SKM-1 (cell line): ENCODE data around the gene SYT7.

ENCODE experiments used
- DNase-seq: peaks from one replicate; lab custom pipeline; 2025; ENCODE audit not compliant: unreplicated experiment; lab: John Stamatoyannopoulos, UW

SYT7 gene

DNA sequence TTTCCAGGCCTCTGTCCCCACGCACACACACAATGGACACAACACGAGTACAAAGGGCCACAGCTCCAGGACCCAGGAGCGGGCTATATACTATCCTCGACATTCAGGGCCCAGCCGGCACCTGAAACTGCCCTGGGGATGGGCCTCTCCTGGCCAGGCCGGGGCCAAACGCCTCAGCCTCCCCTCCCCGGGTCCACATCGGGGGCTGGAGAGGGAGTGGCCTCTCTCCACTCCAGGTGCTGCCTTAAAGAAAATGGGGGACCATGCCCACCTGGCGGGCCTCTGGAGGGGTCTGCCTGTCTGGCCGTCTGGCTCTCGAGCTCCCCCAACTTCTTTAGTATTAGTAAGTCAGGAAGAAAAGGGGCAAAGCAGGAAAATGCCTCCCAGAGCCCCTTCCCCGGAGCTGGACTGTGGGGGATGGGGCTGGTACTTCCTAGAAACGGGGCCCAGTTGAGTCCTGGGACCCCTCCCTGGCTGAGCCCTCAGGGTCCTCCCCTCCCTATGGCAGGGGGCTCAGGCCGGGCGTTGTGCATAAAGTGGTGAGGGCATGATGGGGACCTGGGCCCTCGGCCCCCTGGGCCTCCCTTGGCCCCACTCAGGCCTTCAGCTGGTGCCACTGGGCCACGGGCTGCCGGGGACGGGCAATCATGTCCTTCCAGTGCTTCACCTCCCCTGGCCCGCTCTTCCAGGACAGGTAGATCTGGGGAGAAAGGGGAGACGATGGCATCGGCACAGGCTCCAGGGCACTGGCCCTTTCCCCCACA is 62.7 kb downstream of the SYT7 start:
- DNase-seq: no peak

DNA sequence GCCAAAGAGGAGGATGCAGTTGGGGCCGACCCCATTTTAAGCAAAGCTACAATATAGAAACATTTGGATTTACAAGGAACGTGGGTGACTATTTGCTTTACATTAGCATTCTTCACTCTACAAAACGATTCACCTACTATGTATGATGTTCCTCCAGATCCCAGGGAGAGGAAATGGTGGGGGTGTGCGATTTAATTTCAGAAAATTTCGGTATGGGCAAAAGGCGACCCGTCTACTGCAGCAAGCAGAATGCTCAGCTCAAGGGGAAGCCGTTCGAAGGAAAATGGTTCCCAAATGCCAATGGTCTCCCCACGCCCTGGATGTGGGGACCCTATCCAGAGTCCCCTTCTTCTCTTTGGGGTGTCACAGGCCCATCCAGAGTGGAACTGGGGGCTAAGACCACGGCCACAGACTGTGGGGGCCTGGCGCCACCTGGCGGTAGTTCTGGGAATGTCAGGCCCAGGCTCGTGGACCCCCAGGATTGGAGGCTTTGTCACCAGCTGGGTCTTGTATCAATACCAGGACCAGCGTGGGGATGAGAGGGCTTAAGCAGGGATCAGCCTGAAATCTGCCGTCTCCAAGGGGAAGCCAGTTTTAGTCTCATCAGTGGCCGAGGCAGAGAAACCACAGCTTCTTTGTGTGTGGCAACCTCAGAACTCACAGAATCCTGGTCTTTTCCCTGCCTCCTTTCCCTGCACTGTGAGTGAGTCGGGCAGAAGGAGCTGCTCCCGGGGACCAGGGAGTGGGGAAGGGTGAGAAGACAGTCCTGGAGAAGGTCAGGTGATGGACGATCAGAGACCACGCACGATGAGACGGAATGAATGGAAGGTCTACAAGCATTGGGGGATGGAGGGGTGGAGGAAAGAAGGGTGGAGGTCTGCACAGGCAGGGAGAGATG is 64.0 kb downstream of the SYT7 start:
- DNase-seq: no peak

DNA sequence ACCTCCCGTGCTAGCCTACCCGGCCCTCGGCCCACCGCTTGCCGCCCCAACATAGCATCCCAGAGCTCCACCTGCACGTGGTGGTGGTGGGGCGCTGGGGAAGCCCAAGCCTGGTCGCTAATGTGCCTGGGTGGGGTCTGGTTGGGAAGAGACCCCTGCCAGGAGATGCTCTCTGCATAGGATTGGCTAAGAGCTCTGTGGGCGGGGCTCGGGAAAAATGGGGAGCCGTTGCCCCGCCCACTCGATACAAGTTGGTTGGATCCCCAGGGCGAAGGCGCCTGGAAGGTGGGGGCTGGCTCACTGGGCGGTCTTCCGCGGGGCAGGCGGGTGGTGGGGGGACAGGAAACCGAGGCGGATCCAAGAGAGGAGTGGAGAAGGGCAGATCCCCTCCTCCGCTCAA is 64.7 kb downstream of the SYT7 start:
- no peak for DNase-seq

DNA sequence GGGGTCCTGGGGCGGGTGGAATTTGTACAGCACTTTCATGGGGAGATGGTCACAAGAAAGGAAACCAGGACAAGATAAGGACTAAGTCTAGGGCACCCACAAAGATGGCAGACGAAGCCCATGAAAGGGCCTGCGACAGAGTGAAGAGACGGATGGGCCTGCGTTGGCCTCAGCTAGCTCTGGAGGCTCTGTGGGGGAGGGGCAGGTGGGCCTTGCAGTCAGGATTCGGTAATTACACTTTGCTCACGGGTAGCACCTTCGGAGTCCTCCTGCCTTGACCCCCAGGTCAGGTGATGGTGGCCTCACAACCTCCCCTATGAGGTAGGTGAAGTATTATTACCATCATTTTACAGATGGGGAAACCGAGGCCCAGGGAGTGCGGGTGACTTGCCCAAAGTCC is 65.2 kb downstream of the SYT7 start:
- no peak for DNase-seq

DNA sequence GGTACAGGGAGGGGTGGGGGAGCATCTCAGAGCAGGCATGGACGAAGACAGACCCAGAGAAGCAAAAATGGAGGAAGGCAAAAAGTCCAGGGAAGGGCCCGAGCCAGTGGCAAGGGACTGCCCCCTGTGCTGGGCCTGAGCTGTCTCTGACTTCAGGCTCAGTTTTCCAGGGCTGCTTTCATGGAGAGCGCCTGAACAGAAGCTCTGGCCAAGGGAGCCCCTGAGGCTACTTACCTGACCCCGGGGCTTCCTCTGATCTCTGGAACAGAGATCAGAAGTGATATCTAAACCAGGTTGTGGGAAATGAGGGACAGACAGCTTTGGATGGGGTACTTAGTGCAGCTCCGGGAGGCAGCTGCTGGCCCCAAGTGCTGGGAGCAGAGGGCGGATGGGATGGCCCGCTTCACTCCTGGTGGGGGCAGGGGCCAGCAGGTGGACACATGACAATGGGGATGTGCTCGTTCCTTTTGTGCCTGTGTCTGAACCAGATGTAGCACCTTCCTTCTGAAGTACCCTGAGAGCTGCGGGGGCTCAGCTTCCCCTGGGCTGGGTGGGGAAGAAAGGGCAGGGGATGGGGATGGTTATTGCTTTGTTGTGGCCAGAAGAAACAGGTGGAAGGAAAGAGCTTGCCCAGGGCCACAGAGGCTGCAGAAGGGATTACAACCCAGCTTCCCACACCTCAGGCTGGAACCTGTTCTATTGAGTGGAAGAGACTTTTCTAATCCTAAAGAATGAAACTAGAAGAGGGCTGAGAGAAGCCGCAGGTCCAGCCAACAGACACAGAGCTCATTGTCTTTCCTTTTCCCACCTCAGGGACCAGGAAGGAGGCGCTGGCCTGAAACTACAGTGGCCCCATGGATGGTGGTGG is 66.6 kb downstream of the SYT7 start:
- DNase-seq: no peak

DNA sequence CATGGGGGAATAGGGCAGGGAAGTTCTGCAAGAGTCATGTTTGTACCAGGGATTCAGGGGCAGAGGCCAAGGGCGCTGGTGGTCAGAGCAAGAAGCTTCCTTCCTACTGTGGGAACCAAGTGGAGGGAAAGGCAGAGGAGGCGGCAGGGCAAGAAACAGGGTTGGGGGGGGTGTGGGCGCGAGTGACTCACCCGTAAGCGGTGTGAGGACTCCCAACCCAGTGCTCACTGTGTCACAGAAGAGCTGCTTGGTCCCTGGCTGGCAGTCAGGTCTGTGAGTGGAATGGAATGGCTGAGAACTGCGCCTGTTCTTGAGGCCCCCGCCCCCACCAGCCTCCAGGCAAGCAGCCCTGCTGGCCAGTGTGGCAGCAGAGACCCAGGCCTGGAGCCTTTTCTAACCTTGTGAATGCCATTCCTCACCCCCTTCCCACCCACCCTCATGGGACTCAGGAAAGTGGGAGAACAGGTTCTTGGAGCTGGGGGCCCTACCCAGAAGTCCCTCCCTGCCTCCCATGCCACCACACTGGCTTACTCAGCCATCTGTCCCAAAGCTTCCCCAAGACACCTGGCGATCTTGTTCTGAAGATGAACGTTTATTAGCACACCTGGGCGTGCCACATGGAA is 67.6 kb downstream of the SYT7 start:
- no peak for DNase-seq

DNA sequence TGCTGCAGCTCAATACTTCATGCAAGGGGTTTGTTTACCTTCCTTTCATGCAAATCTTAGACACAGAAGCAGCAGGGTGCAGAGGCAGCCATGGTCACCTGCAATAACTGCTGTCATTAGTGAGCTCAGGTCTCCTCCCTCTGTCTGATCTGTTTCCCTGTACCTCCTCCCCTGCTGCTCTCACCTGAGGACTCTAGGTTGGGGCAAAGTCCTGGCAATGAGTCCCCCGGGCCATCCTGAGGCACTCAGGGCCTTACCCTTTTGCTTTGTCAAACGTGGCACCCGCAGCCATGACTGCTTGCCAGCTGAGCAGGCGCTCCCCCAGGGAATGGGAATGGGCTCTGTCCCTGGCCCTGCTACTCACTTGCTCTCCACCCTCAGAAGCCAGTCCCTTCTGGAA is 68.4 kb downstream of the SYT7 start:
- no peak for DNase-seq

DNA sequence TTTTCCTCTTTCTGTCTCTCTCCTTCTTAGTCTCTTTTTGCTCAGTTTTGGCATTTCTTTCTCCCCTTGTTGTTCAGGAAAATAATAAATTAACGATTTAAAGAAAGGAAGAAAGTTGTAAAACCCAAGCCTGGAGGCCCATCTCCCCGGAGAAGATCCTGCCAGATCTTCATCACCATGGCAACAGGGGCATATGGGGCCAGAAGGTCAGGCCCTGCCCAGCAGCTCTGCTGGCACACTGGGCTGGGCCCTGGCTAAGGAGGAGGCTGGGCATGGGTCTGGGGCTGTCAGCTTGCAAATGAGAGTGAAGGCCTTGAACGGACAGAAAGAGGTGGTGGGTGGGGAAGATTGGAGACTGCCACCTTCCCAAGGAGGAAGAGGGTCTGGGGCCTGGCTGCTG is 69.5 kb downstream of the SYT7 start:
- no peak for DNase-seq

DNA sequence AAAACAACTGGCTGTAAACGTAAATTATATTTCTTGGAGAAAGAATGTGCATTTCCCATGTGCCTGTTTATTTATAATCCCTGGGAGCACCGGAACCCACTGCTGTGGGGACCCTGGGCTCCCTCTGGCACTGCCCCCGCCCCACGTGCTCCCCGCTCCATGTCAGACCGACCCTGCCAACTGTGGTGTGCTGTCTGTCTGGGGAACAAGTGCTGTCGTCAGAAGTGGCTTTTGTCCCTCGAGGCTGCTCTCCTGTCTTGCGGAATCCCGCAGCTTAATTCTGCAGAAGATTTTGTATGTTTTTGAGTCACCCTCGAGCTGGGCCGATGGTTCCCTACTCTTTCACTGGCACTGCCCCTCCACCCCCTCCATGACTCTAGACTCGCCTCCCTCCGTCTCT is 69.9 kb downstream of the SYT7 start:
- DNase-seq: no peak

DNA sequence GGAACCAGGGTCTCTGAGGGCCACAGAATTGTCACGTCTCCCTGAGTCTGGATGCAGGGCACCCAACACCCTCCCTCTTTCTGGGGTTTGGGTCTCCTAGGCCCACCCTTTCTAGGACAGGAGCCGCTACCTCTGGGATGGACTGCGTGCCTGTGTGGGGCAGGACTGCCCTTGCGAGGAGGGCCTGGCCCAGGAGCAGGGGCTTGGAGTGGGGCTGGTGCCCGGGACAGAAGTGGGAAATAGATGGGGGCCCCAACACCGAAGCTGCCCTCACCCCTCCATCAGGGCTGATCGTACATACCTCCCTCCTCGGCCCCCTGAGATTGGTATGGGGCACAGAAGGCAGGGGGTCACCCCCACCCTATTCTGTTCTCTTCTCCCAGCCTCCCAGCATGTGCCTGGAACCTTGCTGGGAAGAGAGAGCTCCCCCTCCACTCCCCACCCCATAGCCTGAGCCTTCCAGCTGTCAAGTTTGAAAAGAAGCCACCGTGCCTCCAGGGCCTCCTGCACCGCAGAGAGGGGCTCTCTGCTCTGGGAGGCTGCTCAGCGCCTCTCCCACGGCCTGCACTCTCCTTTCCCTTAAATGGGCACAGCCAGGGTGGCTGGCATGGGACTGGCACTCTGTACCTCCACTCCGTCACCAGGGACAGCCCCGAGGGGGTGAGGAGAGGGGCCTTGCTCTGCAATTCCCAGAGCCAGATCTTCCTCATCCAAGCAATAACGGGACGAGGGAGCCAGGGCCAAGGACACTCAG is 70.5 kb downstream of the SYT7 start:
- no peak for DNase-seq

DNA sequence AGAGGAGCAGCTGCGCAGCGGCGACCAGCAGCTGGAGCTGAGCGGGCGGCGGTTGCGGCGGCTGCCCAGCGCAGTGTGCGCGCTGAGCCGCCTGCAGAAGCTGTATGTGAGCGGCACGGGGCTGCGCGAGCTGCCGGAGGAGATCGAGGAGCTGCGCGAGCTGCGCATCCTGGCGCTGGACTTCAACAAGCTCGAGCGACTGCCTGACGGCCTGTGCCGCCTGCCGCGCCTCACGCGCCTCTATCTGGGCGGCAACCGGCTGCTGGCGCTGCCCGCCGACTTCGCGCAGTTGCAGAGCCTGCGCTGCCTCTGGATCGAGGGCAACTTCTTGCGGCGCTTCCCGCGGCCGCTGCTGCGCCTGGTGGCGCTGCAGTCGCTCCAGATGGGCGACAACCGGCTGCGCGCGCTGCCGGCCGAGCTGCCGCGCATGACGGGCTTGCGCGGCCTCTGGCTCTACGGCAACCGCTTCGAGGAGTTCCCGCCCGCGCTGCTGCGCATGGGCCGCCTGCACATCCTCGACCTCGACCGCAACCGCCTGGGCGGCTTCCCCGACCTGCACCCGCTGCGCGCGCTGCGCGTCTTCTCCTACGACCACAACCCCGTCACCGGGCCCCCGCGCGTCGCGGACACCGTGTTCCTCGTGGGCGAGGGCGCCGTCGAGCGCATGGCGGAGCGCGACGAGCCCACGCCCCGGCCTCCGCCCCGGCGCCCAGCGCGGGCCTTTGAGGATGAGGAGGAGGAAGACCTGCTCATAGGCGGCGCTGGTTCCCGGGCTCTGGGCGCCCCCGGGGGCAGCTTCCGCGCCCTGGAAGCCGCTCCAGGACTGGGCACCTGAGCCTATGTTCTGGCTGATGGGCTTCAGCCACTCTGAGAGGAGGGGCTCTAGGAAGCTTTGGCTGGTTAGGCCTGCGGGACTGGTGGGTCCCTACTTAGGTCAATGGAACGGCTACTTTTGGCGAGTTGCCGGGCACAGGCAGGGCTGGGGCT is 71.5 kb downstream of the SYT7 start:
- DNase-seq: peak; percentile 53

DNA sequence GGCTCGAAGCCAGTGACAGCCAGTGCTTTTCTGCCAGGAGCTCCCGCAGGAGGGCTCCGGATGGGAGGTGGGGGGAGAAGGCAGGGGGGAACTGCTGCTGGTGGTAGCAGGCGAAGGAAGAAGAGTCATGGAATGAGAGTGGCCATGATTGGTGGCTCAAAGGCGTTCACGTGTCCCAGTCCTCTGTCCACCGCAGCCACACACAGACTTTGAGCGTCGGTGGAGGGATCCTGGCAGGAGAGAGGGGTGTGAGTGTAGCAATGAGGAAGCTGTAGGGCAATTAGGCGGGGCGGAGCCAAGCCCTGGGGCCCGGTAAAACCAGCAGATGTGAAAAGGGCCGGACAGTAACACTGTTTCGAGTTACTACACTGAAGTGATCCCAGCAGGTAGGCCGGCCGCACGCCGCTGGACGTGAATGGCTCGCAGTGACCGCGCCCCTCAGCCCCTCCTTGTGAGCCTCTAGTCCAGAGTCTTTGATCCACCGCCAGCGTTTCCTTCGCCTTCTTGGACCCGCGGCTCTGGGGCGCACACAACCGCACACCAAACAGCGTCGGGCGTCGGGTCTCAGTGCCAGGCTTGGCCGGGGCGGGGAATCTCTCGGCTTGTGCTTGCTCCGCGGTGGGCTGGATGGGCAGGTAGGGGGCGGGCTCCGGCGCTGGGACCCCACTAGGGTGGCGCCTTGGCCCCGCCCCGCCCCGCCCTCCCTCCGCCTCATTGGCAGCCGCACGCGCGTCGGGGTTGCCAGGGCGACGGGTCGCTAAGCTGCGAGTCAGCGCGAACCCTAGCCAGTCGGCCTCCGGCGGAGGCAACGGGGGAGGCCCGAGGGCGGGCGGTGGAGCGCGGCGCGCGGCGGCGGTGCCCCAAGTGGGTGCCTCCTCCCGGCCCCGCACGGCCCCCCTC is 72.7 kb downstream of the SYT7 start, which contains the start of gene LRRC10B:
LRRC10B (plus strand) TSS at position 788 of the 900 bp plus-strand sequence. CDS start 250 bp downstream, outside the sequence.
- DNase-seq: no peak

DNA sequence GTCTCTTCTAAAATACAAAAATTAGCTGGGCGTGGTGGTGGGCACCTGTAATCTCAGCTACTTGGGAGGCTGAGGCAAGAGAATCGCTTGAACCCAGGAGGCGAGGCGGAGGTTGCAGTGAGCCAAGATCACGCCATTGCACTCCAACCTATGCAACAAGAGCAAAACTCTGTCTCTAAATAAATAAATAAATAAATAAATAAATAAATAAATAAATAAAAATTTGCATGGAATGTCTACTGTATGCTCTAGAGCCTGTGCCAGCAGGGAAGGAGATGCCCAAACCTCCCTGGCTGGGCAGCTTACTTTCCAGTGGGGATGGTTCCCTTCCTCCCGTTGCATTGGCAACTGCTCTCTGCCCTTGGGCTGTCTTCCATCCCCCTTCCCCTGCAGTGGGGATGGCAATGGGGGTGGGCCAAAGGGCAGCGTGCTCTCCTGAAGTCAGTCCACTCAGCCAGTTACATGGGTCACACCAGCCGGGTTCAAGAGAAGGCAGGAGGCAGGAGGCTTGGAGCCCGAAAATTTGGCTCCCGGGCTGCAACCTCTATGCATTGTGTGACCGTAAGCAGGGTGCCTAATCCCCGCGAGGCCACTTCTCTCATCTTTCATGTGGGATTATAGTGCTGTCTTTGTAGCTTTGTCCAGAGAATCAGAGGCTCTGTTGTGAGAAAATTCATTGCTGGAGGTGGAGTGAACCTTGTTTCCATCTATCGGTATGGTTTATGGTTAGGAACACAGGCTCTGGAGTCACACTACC is 73.7 kb downstream of the SYT7 start:
- no peak for DNase-seq

DNA sequence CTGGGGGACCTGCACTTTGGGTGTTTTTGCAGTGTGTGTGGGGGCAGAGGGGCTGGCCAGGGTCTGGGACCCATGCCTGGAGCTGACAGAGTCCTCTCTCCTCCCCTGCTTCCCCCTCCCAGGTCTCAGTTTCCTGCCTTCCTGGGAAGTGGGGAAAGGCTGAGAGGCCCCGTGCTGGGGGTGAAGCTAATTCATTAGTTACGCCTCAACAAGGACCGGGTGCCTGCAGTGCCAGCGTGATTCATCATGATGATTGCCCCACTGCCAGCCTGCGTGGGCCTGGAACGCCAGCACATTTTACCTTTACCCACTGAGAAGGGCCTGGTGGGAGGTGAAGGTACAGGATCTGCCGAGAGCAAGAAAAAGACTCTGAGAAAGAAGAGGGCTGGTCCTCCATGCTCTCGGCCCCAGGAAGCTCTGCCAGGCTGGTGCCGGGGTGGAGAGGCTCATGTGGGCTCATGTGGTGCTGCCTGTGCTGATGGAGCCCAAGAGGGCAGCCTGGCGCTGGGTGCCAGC is 75.2 kb downstream of the SYT7 start:
- DNase-seq: no peak

DNA sequence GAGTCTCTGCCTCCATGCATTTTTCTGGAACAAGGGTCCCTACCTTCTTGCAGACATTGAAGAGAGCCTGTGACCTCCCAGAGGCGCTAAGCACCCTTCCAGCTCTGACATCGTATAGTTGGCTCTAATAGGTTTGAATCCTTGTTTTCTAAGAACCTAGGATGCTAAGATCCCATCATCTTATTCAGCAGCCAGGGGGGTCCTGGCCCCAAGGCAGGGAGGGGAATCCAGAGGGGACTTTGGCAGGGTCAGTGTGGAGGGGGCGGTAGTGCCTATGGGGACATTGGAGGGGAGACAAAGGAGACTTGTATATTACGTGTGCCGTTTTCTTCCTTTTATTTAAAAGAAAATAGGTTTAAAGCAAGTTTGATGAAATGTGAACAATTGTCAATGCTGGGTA is 75.8 kb downstream of the SYT7 start:
- no peak for DNase-seq

DNA sequence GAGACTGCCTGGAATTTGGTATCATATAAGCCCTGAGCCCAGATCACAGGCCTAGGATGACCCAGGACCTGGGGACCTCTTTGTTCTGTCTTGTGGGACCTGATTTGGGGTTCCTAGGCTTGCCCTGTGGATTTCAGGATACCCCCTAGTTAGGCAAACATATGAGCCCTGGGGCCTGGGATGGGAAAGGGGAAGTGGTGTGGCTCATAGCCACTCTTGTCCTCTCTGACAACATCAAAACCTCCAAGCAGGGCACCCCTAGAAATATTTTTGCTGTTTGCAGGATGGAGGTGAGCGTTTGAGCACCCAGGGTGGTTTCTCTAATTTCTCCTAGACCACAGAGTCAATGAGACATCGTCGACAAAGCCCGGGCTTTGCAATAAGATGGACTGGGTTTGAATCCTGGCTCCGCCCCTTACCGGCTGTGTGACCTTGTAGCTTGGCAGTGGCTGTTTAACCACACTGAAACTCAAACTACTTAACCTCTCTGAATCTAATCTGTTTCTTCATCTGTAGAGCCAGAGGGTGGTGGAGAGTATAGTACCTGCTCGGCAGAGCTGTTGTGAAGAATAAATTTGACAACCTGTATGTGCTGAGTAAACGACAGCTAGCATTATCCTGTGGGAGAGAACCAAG is 77.6 kb downstream of the SYT7 start:
- DNase-seq: no peak
